GM15510 (cell line): Measurements from ENCODE around the gene SYDE2.

Experiments
- POLR2A ChIP-seq: IDR thresholded peaks from 3 replicates; pipeline ENCODE4 v1.6.1; 2011; ENCODE audit warnings: borderline replicate concordance; ENCODE audit not compliant: insufficient read length; ENCODE audit errors: extremely low read depth

SYDE2 gene

DNA sequence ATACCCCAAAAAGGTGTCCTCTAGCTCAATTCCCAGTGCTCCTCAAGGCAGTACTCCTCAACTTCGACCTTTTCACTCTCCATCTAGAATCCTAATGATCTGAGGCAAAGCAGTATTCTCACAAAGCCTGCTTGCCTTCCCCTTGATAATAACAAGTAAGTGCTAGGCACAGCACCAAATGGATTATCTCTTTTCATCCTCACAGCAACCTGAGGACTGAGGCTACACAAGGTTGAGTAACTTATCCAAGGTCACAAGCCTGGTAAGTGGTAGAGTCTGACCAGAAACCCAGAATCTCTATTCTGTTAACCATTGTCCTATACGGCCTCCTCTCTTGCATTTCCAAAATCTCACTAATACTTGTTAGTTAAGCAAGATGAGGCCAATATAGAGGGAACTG lies 5.1 kb downstream of the SYDE2 start:
- TF ChIP-seq POLR2A: no peak

DNA sequence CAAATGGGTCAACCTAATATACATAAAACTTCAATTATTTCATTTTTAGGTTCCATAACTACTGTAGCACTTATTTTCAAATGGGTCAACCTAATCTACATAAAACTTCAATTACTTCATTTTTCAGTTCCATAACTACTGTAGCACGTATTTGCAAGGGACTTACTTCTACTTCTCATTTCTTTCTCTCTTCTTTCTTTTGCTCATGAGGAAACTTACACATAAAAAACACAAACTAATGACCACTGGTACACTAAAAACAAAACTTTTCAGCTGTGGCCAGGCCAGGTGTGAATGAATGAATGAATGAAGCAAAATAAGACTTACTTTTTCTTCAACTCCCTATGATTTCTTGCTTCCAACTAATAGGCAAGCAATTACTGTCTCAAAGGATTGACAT lies 11.7 kb downstream of the SYDE2 start:
- TF ChIP-seq POLR2A: no peak

DNA sequence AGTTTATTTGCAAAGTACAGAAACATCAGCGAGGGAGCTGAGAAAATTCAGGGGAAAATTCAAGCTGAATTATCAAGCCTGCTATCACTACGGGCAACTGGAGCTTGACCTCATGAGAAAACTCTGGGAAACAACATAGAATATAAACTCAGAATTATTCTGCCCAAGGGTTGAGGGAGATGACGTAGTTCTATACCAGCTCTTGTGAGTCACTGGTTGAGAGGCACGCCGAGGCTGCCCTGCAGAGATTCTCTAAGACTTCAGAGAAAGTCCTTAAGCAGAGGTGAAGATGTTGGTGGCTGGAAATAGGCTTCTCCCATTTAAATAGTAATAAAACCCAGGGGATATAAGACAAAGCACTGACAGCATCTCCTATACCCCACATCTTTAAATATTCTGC lies 12.3 kb downstream of the SYDE2 start:
- TF ChIP-seq POLR2A: no peak

DNA sequence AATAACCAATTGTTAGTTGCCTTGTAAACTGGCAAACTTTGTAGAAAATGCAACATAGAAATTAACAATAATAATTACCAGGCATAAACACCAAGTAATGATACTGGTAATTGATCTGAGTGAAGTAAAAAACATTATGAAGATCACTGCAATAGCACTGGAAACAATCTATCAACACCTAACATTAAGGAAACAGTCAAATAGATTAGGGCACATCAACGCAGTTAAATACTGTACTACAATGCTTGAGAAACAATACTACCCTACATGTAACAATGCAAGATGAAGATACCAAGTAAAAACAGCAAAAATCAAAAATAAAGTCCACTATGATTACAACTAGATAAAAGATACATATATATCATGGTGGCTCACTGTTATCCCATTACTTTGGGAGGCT lies 16.6 kb downstream of the SYDE2 start:
- TF ChIP-seq POLR2A: no peak

GRCh38 chr1:85182700-85183099 lies 18.1 kb downstream of the SYDE2 start:
- TF ChIP-seq POLR2A: no peak

DNA sequence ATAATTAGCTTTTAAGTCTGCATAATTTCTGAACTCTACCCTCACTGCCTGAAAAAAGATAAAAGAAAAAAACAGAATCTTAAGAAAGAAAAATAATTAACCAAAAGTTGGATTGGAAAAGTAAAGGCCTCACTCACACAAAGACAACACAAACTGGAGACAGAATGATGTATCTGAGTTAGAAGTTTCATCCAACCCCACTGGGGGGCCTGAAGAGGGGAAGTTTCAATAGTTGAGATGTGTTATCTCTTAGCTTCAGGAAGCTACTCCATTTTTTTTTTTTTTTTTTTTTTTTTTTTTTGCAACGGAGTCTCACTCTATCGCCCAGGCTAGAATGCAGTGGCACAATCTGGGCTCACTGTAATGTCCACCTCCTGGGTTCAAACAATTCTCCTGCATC lies 19.9 kb downstream of the SYDE2 start:
- no peak for TF ChIP-seq POLR2A

DNA sequence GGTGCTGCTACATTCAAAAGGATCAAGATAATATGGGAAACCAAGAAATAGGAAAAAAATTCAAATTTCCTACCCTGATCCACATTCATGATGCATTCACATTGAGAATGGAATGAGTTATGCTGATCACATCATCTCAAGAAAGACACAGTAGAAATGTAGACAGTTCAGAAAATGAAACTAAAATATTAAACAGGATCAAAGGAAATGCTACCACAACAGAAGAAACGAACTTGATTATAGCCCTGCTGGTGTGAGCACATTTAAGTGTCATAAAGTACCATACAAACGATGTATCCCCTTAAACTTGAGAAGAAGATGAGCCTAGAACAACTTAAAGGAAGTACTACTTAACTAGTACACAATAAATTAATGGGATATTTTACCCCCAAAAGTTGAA lies 21.3 kb downstream of the SYDE2 start:
- TF ChIP-seq POLR2A: no peak

DNA sequence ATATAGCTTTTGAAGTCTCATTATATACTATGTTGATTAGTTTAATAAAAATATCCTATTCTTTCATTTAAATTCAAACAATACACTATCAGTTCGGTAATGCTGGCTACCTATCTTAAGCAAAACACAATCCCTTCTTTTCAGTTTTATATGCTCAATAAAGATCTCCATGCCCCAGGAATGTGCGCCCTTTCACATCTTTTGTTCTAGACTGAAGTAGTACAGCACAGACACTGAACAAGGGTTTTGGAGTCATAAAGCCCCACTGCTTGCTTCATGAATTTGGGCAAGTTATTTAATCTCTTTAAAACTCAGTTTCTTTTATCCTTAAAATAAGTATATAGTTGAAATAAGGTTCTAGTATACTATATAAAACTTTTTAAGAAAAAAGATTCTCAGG lies 22.4 kb downstream of the SYDE2 start:
- TF ChIP-seq POLR2A: no peak

DNA sequence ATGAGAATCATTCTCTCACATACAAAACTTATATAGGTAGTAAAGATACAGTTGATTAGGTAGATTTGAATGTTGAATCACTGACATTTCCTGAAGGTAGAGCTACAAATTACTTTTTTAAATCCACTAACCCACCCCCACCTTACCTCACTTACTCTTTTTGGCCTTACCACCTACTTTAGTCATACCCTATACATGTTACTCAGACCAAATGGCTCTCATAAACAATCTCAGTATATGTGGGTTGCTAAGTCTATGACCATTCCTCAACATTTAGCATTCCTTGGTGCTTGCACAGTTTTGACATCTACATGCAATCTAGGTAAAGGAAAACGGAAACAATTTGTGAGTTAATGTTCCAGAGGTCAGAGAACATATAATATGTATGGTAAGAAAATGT lies 26.3 kb downstream of the SYDE2 start:
- no peak for TF ChIP-seq POLR2A

DNA sequence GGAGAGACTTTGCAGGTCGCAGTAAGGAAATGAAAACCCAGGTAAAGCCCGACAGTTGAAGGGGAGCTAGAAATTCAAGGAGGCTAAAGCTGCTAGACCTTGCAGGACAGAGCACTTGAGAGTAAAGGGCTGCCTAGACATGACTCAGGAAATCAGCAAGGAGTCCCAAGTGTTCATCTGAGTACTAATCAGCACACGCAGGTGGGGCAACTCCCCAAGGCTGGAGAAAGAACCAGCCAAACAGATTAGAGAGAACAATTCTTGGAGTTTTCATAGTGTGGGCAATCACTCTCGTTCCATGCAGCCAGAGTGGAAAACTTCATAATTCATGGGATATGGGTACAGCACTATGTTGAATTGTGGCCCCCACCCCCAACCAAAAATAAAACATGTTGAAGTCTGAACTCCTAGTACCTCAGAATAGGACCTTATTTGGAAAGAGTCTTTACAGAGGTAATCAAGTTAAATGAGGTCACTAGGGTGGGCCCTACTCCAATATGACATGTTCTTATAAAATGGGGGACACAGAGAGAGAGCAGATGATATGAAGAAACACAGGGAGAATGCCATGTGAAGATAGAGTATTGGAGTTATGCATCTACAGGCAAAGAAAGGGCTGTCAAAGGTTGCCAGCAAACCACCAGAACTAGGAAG lies 28.0 kb downstream of the SYDE2 start:
- TF ChIP-seq POLR2A: no peak

DNA sequence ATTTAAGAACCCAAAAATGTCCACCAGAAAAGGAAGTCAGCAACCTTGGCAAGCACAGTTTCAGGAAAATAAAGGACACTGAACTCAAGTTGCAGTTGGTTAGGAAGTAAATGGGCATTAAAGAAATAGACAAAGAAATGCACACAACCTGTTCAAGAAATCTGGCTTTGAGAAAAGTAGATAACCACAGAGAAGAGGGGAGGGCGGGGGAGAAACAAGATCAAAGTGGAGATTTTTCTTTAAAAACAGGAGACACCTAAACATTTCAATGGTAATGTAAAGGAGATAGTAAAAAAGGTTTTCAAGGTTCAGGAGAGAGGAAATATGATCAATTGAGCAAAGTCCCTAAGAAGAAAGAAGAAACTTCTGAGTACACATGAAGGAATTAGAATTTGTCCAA lies 29.1 kb downstream of the SYDE2 start:
- TF ChIP-seq POLR2A: no peak

- TF ChIP-seq POLR2A: no peak
Measured at GRCh38 chr1:85168884-85169283, 31.9 kb downstream of the SYDE2 start.

DNA sequence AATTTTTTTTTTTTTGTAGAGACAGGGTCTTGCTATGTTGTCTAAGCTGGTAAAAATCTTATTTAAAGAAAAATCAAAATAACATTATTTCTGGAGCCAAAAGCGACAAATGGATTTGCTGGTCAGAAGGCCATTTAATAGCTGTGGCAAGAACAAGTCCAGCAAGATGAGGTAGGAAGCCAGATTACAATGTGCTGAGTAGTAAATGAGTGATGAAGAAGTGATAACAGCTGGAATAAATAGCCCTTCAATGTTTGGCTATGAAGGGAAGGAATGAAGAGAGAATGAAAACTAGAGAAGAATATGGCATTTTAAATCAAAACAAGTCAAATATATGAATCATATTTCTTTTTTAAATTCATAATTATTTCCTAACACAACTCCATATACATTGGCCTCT lies 34.5 kb downstream of the SYDE2 start:
- no peak for TF ChIP-seq POLR2A

DNA sequence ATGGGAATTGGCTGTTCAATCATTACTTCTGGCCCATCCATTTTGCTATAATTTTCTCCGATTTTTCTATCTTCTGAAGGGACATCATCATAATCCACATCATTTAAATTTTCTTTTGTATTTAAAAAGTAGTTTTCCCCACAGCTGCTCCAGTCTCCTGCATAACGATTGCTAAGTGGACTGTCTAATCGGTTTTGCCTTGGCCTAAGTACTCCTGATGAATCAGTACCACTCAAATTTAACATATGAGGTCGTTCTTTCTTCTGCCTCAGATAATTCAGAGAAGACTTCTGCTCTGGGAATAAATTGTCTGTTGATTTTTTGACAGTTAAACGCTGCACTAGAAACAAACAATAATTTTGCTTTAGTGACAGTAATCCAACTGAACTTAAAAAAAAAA lies 41.9 kb downstream of the SYDE2 start:
- no peak for TF ChIP-seq POLR2A

- TF ChIP-seq POLR2A: no peak
Measured at GRCh38 chr1:85157436-85157835, 43.4 kb downstream of the SYDE2 start.

GRCh38 chr1:85153149-85153891 lies 47.5 kb downstream of the SYDE2 start:
- no peak for TF ChIP-seq POLR2A
